ENCODE data around the gene ZC3H13. TPM values are rescaled to one million over a fixed set of nuclear protein-coding genes. Genes with fewer than 3 reads are reported as not detected.

ZC3H13 gene
- total RNA-seq, 1 donor from 2014 or later, result 58.8 TPM

GRCh38 chr13:45932172-45932571 is 120.4 kb downstream of the ZC3H13 start:
- H3K4me1 Mint-ChIP-seq, result no peaks in the 10 kb centered on the region
- H3K9me3 Mint-ChIP-seq, result no peaks in the 10 kb centered on the region
- no peaks in the 10 kb centered on the region for H3K36me3 Mint-ChIP-seq (ENCODE audit: low read depth)
- DNase-seq, result no peak
- no peak overlapping the region for H3K4me3 Mint-ChIP-seq
- intact Hi-C loops (cut with micrococcal nuclease), result no loop called here
- no peak overlapping the region for H3K27ac Mint-ChIP-seq
- peaks cover 10% of the 10 kb centered on the region for H3K27me3 Mint-ChIP-seq

- Mint-ChIP-seq H3K27ac (no peak overlapping the region), H3K9me3 (no peaks in the 10 kb centered on the region), H3K4me3 (no peak overlapping the region), H3K36me3 (ENCODE audit: low read depth) (no peaks in the 10 kb centered on the region), H3K27me3 (peaks cover 10% of the 10 kb centered on the region), H3K4me1 (no peaks in the 10 kb centered on the region)
- intact Hi-C loops (cut with micrococcal nuclease), result no loop called here
- no peak for DNase-seq
These were observed 121.3 kb downstream of the ZC3H13 start for GRCh38 chr13:45931211-45931610.

GRCh38 chr13:45930177-45930576 is 122.4 kb downstream of the ZC3H13 start:
- Mint-ChIP-seq H3K27ac (no peak overlapping the region), H3K4me3 (no peak overlapping the region), H3K9me3 (no peaks in the 10 kb centered on the region), H3K27me3 (peaks cover 8% of the 10 kb centered on the region), H3K36me3 (ENCODE audit: low read depth) (no peaks in the 10 kb centered on the region), H3K4me1 (no peaks in the 10 kb centered on the region)
- DNase-seq, result no peak
- intact Hi-C loops (cut with micrococcal nuclease), result no loop called here

GRCh38 chr13:45928843-45929242 is 123.7 kb downstream of the ZC3H13 start:
- no peak overlapping the region for H3K4me3 Mint-ChIP-seq
- intact Hi-C loops (cut with micrococcal nuclease), result no loop called here

GRCh38 chr13:45928176-45928575 is 124.4 kb downstream of the ZC3H13 start:
- Mint-ChIP-seq H3K4me3 (no peak overlapping the region), H3K36me3 (ENCODE audit: low read depth) (no peaks in the 10 kb centered on the region), H3K27ac (no peak overlapping the region), H3K4me1 (no peaks in the 10 kb centered on the region), H3K27me3 (peaks cover 4% of the 10 kb centered on the region), H3K9me3 (no peaks in the 10 kb centered on the region)
- intact Hi-C loops (cut with micrococcal nuclease), result no loop called here
- DNase-seq, result no peak

More at GRCh38 chr13:45928843-45929242, 123.7 kb downstream of the ZC3H13 start:
- Mint-ChIP-seq H3K27ac (no peak overlapping the region), H3K36me3 (ENCODE audit: low read depth) (no peaks in the 10 kb centered on the region), H3K27me3 (peaks cover 8% of the 10 kb centered on the region), H3K4me1 (no peaks in the 10 kb centered on the region), H3K9me3 (no peaks in the 10 kb centered on the region)
- no peak for DNase-seq

- no peaks in the 10 kb centered on the region for H3K4me1 Mint-ChIP-seq
- H3K9me3 Mint-ChIP-seq, result no peaks in the 10 kb centered on the region
- no peak for DNase-seq
- intact Hi-C loops (cut with micrococcal nuclease), result no loop called here
- no peak overlapping the region for H3K27ac Mint-ChIP-seq
- no peaks in the 10 kb centered on the region for H3K36me3 Mint-ChIP-seq (ENCODE audit: low read depth)
- H3K27me3 Mint-ChIP-seq, result no peaks in the 10 kb centered on the region
- no peak overlapping the region for H3K4me3 Mint-ChIP-seq
These were observed 125.8 kb downstream of the ZC3H13 start for GRCh38 chr13:45926741-45927140.

- H3K36me3 Mint-ChIP-seq (ENCODE audit: low read depth), result no peaks in the 10 kb centered on the region
- intact Hi-C loops (cut with micrococcal nuclease), result no loop called here
- H3K4me1 Mint-ChIP-seq, result no peaks in the 10 kb centered on the region
- no peaks in the 10 kb centered on the region for H3K27me3 Mint-ChIP-seq
- no peak overlapping the region for H3K4me3 Mint-ChIP-seq
- H3K9me3 Mint-ChIP-seq, result no peaks in the 10 kb centered on the region
- no peak overlapping the region for H3K27ac Mint-ChIP-seq
- DNase-seq, result no peak
These were observed 127.4 kb downstream of the ZC3H13 start for GRCh38 chr13:45925151-45925550.

GRCh38 chr13:45921162-45921736 is 131.3 kb downstream of the ZC3H13 start:
- Mint-ChIP-seq H3K4me3 (no peak overlapping the region), H3K4me1 (no peaks in the 10 kb centered on the region), H3K9me3 (no peaks in the 10 kb centered on the region), H3K36me3 (ENCODE audit: low read depth) (no peaks in the 10 kb centered on the region), H3K27ac (no peak overlapping the region), H3K27me3 (no peaks in the 10 kb centered on the region)
- intact Hi-C loops (cut with micrococcal nuclease), result no loop called here
- no peak for DNase-seq

GRCh38 chr13:45918597-45918996 is 133.9 kb downstream of the ZC3H13 start:
- H3K4me1 Mint-ChIP-seq, result no peaks in the 10 kb centered on the region
- H3K27ac Mint-ChIP-seq, result no peak overlapping the region

GRCh38 chr13:45917019-45917418 is 135.5 kb downstream of the ZC3H13 start:
- H3K36me3 Mint-ChIP-seq (ENCODE audit: low read depth), result no peaks in the 10 kb centered on the region
- H3K27ac Mint-ChIP-seq, result no peak overlapping the region
- H3K4me1 Mint-ChIP-seq, result no peaks in the 10 kb centered on the region
- intact Hi-C loops (cut with micrococcal nuclease), result no loop called here
- DNase-seq, result no peak
- H3K27me3 Mint-ChIP-seq, result no peaks in the 10 kb centered on the region
- no peaks in the 10 kb centered on the region for H3K9me3 Mint-ChIP-seq
- no peak overlapping the region for H3K4me3 Mint-ChIP-seq

More at GRCh38 chr13:45918597-45918996, 133.9 kb downstream of the ZC3H13 start:
- intact Hi-C loops (cut with micrococcal nuclease), result no loop called here
- DNase-seq, result no peak
- Mint-ChIP-seq H3K27me3 (no peaks in the 10 kb centered on the region), H3K36me3 (ENCODE audit: low read depth) (no peaks in the 10 kb centered on the region), H3K9me3 (no peaks in the 10 kb centered on the region), H3K4me3 (no peak overlapping the region)

GRCh38 chr13:45915686-45916439 is 136.7 kb downstream of the ZC3H13 start:
- Mint-ChIP-seq H3K36me3 (ENCODE audit: low read depth) (no peaks in the 10 kb centered on the region), H3K4me1 (no peaks in the 10 kb centered on the region), H3K27ac (no peak overlapping the region), H3K4me3 (no peak overlapping the region), H3K27me3 (no peaks in the 10 kb centered on the region), H3K9me3 (no peaks in the 10 kb centered on the region)
- DNase-seq, result no peak
- intact Hi-C loops (cut with micrococcal nuclease), result no loop called here

GRCh38 chr13:45909673-45910072 is 142.9 kb downstream of the ZC3H13 start:
- Mint-ChIP-seq H3K4me3 (no peak overlapping the region), H3K27me3 (peaks cover 2% of the 10 kb centered on the region), H3K36me3 (ENCODE audit: low read depth) (no peaks in the 10 kb centered on the region), H3K27ac (no peak overlapping the region), H3K9me3 (no peaks in the 10 kb centered on the region), H3K4me1 (no peaks in the 10 kb centered on the region)
- DNase-seq, result no peak
- intact Hi-C loops (cut with micrococcal nuclease), result no loop called here

- Mint-ChIP-seq H3K9me3 (no peaks in the 10 kb centered on the region), H3K27ac (no peak overlapping the region), H3K4me3 (no peak overlapping the region), H3K36me3 (ENCODE audit: low read depth) (no peaks in the 10 kb centered on the region), H3K4me1 (no peaks in the 10 kb centered on the region), H3K27me3 (peaks cover 2% of the 10 kb centered on the region)
- intact Hi-C loops (cut with micrococcal nuclease), result no loop called here
- DNase-seq, result no peak
These were observed 143.5 kb downstream of the ZC3H13 start for GRCh38 chr13:45909089-45909488.

GRCh38 chr13:45907503-45907902 is 145.0 kb downstream of the ZC3H13 start:
- Mint-ChIP-seq H3K4me3 (no peak overlapping the region), H3K27me3 (peaks cover 4% of the 10 kb centered on the region), H3K36me3 (ENCODE audit: low read depth) (no peaks in the 10 kb centered on the region), H3K9me3 (no peaks in the 10 kb centered on the region), H3K4me1 (no peaks in the 10 kb centered on the region), H3K27ac (no peak overlapping the region)
- intact Hi-C loops (cut with micrococcal nuclease), result no loop called here
- no peak for DNase-seq

Measured in activated CD4-positive, alpha-beta T cell treated with anti-CD3 and anti-CD28 coated beads, Interleukin-2, amount 10 ng/mL, durations not matched to agents 24 days and 14 days (primary cell).